ENCODE data around the gene PKN2.

PKN2 gene

DNA sequence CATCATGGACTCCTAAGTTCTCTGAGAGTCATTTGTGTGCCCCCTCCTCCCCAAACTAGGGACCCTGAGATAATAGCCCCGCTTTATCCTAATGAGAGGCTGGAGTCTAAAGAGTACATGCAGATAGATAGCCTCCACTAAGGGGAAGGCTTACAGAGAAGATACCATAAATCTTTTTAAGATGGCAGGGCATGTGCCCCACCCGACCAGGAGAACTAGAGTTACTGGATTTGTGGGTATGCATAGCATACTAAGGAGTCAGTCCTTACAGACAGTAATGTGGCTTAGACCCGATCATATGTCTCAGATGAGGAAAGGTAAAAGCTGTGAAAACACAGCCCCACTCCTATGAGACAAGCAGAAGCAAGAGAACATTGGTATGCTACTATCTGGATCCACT is 25.7 kb upstream of the PKN2 start:
- no peak overlapping the region for H3K4me3 ChIP-seq (ENCODE audit: low read depth, low read length)
- TF ChIP-seq, protein P1, sequence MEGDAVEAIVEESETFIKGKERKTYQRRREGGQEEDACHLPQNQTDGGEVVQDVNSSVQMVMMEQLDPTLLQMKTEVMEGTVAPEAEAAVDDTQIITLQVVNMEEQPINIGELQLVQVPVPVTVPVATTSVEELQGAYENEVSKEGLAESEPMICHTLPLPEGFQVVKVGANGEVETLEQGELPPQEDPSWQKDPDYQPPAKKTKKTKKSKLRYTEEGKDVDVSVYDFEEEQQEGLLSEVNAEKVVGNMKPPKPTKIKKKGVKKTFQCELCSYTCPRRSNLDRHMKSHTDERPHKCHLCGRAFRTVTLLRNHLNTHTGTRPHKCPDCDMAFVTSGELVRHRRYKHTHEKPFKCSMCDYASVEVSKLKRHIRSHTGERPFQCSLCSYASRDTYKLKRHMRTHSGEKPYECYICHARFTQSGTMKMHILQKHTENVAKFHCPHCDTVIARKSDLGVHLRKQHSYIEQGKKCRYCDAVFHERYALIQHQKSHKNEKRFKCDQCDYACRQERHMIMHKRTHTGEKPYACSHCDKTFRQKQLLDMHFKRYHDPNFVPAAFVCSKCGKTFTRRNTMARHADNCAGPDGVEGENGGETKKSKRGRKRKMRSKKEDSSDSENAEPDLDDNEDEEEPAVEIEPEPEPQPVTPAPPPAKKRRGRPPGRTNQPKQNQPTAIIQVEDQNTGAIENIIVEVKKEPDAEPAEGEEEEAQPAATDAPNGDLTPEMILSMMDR (IDR thresholded peaks at IDR 0.05; ENCODE audit: low read depth, low read length, missing control alignments), result no peak
- no peak for DNase-seq (ENCODE audit: low read depth)

- H3K4me3 ChIP-seq (ENCODE audit: low read depth, low read length), result no peak overlapping the region
- TF ChIP-seq, protein P1 (IDR thresholded peaks at IDR 0.05; ENCODE audit: low read depth, low read length, missing control alignments), result no peak
- no peak for DNase-seq (ENCODE audit: low read depth)
These were observed 24.5 kb upstream of the PKN2 start for GRCh38 chr1:88659552-88659951.

GRCh38 chr1:88661188-88661587 is 22.9 kb upstream of the PKN2 start:
- H3K4me3 ChIP-seq (ENCODE audit: low read depth, low read length), result no peak overlapping the region

GRCh38 chr1:88661951-88662699 is 21.9 kb upstream of the PKN2 start:
- H3K4me3 ChIP-seq (ENCODE audit: low read depth, low read length), result no peak overlapping the region
- DNase-seq (ENCODE audit: low read depth), result no peak
- TF ChIP-seq, protein P1 (IDR thresholded peaks at IDR 0.05; ENCODE audit: low read depth, low read length, missing control alignments), result no peak

More at GRCh38 chr1:88661188-88661587, 22.9 kb upstream of the PKN2 start:
- no peak for DNase-seq (ENCODE audit: low read depth)
- TF ChIP-seq, protein P1 (IDR thresholded peaks at IDR 0.05; ENCODE audit: low read depth, low read length, missing control alignments), result no peak

DNA sequence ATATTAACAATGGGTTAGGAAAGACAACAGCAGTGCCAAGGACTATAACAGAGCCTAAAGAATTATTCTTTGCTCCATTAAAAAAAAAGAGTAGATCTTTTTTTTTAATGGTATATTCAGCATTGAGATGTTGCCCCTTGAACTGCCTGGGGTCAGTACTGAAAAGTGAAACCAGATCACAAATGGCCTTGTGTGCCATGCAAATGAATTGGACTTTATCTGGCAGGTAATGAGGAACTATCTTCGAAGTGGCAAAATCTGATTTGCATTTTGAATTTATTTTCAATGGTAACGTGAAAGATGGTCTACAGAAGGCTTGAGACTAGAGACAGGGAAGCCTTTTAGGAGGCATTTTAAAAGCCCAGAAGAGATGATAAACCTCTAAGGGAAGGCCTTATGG is 21.4 kb upstream of the PKN2 start:
- no peak for DNase-seq (ENCODE audit: low read depth)
- TF ChIP-seq, protein P1 (IDR thresholded peaks at IDR 0.05; ENCODE audit: low read depth, low read length, missing control alignments), result no peak
- H3K4me3 ChIP-seq (ENCODE audit: low read depth, low read length), result no peak overlapping the region

GRCh38 chr1:88668405-88668804 is 15.7 kb upstream of the PKN2 start:
- DNase-seq (ENCODE audit: low read depth), result no peak
- TF ChIP-seq, protein P1 (IDR thresholded peaks at IDR 0.05; ENCODE audit: low read depth, low read length, missing control alignments), result no peak
- H3K4me3 ChIP-seq (ENCODE audit: low read depth, low read length), result no peak overlapping the region

- no peak overlapping the region for H3K4me3 ChIP-seq (ENCODE audit: low read depth, low read length)
- TF ChIP-seq, protein P1 (IDR thresholded peaks at IDR 0.05; ENCODE audit: low read depth, low read length, missing control alignments), result no peak
- no peak for DNase-seq (ENCODE audit: low read depth)
These were observed 13.6 kb upstream of the PKN2 start for GRCh38 chr1:88670462-88670861.
